HG03575 (cell line): ENCODE measurements around the gene SCGB1A1.

ENCODE experiments used
- ATAC-seq: cut with Tn5 transposase; IDR thresholded peaks from one replicate; pipeline ENCODE4 v1.9.1; 2021; ENCODE audit not compliant: unreplicated experiment, insufficient number of reproducible peaks, low FRiP score; ENCODE audit errors: extremely low read depth

Gene SCGB1A1

GRCh38 chr11:62418136-62418535 lies 697 bp upstream of the SCGB1A1 start:
- ATAC-seq, result no peak

DNA sequence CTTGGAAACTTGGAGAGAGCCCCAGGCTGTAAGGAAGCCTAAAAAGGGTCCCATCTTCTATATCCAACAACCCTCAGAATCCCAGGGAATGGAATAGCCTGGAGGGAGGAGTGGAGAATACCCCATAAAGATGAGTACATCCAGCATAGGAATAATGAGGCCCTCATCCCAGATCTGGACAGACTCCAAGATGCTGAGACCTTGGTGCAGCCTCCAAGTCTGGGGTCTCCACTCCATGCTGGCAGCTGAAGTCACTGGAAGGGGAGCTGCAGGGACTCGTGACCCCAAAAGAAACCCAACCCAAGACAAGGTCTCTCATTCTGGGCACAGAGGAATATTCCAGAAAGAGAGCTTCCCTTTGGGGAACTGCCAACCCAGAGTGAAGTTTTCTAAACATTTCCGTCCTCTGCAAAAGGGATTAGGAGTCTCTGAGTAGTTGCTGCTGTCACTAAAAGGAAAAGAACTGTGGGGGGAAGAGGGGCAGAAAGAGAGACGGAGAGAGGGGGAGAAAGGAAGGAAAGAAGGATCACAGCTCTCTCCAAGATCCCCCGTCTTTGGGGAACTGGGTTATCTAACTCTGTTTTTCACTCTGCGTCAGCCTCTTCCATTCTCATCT lies 589 bp downstream of the SCGB1A1 start:
- no peak for ATAC-seq

- ATAC-seq, result no peak
Observed at GRCh38 chr11:62419943-62420342, 1.1 kb downstream of the SCGB1A1 start.

DNA sequence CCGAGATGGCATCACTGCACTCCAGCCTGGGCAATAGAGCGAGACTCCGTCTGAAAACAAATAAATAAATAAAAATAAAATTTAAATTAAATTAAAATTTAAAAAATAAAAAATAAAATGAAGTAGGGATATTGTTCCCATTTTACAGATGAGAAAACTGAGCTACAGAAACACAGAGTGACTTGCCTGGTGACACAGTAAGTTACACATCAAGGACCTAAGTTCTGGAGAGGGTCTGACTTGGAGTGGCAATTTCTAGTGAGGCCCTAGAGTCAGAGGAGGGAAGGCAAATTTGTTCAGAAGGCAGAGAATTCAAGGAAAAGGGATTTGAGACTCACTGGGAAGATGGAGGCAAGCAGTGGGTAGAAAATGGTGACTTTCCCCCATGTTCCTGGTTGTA lies 2.0 kb downstream of the SCGB1A1 start:
- no peak for ATAC-seq

DNA sequence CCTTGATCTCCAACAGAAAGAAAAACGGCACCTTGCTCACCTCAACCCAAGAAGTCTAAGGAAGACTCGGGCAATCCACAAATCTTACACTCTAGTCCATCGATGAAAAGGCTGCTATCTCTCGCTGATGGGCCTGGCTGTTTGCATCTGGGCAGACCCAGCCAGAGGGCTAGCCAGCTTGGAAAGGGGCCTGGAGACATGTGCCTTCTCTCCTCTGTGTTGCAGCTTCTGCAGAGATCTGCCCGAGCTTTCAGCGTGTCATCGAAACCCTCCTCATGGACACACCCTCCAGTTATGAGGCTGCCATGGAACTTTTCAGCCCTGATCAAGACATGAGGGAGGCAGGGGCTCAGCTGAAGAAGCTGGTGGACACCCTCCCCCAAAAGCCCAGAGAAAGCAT lies 3.2 kb downstream of the SCGB1A1 start:
- no peak for ATAC-seq

DNA sequence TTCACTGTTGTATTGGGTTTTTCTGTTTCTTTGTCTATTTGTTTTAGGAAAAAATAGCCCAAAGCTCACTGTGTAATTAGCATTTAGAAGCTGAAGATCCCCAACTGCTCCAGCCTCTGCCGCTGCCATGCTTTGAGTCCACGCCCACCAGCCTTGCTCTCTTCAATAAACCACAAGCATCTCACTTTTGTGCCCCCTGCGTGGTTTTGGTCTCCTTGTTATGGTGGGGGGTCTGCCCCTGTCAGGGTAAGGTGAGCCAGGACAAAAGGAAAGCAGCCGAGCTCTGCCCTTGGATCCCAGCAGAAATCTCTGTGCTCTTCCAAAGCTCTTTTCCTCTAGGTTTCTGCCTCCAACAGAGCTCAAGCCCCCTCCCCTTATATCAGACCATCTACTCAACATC lies 4.2 kb downstream of the SCGB1A1 start:
- no peak for ATAC-seq

DNA sequence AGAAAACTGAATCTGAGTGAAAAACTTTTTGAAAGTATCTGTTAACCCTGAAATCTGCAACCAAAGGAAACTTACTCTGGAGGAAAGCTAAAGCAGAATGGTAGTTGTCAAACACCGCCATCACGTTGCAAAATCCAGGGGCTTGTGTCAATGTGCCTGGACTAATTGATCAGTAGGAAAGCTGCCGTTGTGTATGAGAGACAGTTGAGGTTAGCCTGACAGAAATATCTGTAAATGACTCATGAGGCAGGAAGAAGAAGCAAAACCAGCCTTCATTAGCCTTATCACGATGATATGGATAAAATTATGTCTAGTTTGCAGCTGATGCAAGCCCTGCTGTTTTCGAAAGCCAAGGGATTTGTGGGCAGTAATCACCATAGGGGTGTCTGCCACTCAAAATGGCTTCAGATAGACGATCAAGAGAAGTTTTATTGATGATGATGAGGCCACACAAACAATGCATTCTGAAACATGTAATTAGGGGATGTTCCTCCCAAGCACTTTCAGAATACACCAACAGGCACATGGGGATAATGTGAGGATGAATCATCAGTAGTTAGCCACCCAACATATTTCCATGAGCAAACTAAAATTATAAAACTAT lies 8.9 kb downstream of the SCGB1A1 start:
- ATAC-seq, result no peak

- no peak for ATAC-seq
Observed at GRCh38 chr11:62428871-62429560, 10.2 kb downstream of the SCGB1A1 start.

DNA sequence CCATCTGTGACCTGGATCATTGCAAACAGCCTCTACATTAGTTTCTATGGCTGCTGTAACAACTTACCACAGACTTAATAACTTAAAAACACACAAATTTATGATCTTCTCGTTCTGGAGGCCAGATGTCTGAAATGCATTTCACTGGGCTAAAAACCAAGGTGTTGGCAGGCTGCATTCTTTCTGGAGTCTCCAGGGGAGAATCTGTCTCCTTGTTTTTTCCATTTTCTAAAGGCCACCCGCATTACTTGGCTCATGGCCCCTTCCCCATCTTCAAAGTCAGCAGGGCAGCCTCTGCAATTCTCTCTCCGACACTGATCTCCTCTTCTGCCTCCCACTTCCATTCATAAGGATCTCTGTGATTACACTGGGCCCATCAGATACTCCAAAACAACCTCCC lies 11.6 kb downstream of the SCGB1A1 start:
- no peak for ATAC-seq

- no peak for ATAC-seq
Observed at GRCh38 chr11:62431171-62431901, 12.5 kb downstream of the SCGB1A1 start.

DNA sequence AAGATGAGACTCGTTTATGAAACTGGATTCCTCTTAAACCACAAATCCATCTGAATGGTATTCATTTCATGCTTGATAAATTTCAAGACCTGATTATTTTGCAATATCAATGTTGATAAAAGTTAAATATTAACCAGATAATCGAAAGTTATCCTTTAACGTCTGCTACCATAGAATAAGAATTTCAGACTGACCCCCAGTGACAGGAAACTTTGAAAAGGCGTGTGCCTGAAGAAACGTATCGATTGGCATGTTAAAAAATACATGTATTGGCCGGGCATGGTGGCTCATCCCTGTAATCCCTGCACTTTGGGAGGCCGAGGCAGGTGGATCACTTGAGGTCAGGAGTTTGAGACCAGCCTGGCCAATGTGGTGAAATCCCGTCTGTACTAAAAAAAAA lies 13.9 kb downstream of the SCGB1A1 start:
- ATAC-seq, result no peak

DNA sequence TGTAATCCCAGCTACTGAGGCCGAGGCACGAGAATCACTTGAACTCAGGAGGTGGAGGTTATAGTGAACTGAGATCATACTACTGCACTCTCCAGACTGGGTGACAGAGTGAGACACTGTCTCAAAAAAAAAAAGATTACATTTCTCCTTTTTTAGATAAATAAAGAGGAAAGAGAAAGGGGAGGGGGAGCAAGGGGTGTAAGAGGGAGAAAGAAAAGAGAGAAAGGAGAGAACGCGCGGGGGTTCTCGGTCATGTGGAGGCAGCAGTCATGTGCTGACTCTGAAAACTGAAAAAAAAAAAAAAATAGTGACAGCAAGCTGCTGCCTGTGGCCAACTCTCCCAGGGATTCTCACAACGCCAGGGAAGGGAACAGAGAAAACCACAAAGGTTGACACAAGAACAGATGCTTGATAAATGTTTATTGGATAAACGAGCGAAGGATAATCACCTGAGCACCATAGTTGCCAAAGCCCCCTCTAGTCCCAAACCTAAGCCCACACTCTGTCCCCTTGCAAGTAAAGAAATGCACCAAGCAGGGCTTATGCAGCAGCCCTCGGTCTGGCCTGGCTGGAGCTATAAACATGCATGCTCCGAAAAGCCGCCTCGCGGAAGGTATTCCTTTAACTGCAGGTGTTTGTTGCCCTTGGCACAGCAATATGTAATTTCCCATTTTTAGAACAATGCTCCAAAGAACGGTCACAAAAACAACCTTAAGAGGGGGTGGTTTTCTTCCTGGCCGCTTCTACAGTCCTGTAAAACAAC lies 14.5 kb downstream of the SCGB1A1 start:
- ATAC-seq, result no peak

- ATAC-seq, result no peak
Observed at GRCh38 chr11:62433904-62434276, 15.1 kb downstream of the SCGB1A1 start.

GRCh38 chr11:62435846-62436660 lies 17.2 kb downstream of the SCGB1A1 start:
- no peak for ATAC-seq

- ATAC-seq, result no peak
Observed at GRCh38 chr11:62437616-62438015, 18.8 kb downstream of the SCGB1A1 start.

- no peak for ATAC-seq
Observed at GRCh38 chr11:62438641-62439040, 19.8 kb downstream of the SCGB1A1 start.

DNA sequence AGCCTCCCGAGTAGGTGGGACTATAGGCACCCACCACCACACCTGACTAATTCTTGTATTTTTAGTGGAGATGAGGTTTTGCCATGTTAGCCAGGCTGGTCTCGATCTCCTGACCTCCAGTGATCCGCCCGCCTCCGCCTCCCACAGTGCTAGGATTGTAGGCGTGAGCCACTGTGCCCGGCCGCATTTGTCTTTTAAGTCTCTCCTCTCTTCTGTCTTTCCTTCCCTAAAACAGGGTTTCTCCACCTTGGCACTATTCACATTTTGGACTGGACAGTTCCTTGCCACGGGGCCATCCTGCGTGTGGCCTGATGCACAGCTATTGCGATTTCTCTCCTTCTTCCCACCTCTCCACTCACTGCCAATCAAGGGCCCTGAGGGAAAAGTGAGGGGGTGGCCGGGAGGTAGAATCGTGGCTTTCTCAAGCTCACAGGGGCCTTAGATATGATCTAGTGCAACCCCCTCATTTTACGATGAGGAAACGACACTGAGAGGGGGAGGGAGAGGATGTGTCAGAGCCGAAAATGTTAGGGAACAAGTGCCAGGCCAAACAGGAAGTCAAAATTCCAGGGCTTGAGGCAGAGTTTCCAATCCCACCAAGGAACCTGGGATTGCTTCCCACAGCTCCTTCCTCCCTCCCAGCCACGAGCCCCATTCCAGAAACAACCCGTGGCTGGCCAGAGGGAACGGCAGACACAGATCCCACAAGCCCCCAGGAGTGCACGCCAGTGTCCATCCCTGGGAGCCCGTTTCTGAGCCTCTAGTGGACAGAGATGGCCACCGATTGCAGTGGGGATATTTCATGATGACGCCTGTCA lies 21.2 kb downstream of the SCGB1A1 start:
- ATAC-seq, result no peak
